Neural crest cell (in vitro differentiated cells): Measurements from ENCODE around the gene PTH2. TPM values are rescaled to one million over a fixed set of nuclear protein-coding genes. Genes with fewer than 3 reads are reported as not detected.
A peak's percentile ranks its signal among the peaks of the same experiment; 100 is the strongest.

Experiments used
- DNase-seq: peaks from one replicate; pipeline ENCODE4 v3.0.0; 2021; ENCODE audit warnings: low read depth, mixed read lengths, low spot score
- H3K27ac Mint-ChIP-seq: one replicate; pipeline ENCODE4 v1.8.0; 2021; ENCODE audit warnings: mild to moderate bottlenecking, mixed read lengths; ENCODE audit not compliant: unreplicated experiment
- H3K27me3 Mint-ChIP-seq: 2 replicates; pipeline ENCODE4 v1.8.0; 2021; ENCODE audit warnings: low read depth, mild to moderate bottlenecking, mixed read lengths
- H3K36me3 Mint-ChIP-seq: 2 replicates; pipeline ENCODE4 v1.8.0; 2021; ENCODE audit warnings: low read depth, mild to moderate bottlenecking, mixed read lengths
- H3K4me1 Mint-ChIP-seq: 2 replicates; pipeline ENCODE4 v1.8.0; 2021; ENCODE audit warnings: mixed read lengths
- H3K4me3 Mint-ChIP-seq: one replicate; pipeline ENCODE4 v1.8.0; 2021; ENCODE audit warnings: mild to moderate bottlenecking, mixed read lengths
- H3K9me3 Mint-ChIP-seq: 2 replicates; pipeline ENCODE4 v1.8.0; 2021; ENCODE audit warnings: mixed read lengths
- total RNA-seq: library from RNA; stranded (reverse); gene quantifications from 2 replicates; pipeline ENCODE4 v1.2.1, GENCODE V29; 2021
- TF ChIP-seq, protein P1 (sequence below): fragments of 200-600 bp; sonication (generic); conservative IDR thresholded peaks from 2 replicates; pipeline ENCODE4 v1.5.0; 2021; ENCODE audit warnings: antibody characterized with exemption, mild to moderate bottlenecking

Gene PTH2
- total RNA-seq, 1 donor from 2014 or later: not detected

- Mint-ChIP-seq H3K4me3 (no peak overlapping the region), H3K27me3 (peaks cover 97% of the 10 kb centered on the region), H3K27ac (no peak overlapping the region), H3K9me3 (no peaks in the 10 kb centered on the region), H3K4me1 (peaks cover 24% of the 10 kb centered on the region), H3K36me3 (no peaks in the 10 kb centered on the region)
- no peak for DNase-seq
- TF ChIP-seq, protein P1, sequence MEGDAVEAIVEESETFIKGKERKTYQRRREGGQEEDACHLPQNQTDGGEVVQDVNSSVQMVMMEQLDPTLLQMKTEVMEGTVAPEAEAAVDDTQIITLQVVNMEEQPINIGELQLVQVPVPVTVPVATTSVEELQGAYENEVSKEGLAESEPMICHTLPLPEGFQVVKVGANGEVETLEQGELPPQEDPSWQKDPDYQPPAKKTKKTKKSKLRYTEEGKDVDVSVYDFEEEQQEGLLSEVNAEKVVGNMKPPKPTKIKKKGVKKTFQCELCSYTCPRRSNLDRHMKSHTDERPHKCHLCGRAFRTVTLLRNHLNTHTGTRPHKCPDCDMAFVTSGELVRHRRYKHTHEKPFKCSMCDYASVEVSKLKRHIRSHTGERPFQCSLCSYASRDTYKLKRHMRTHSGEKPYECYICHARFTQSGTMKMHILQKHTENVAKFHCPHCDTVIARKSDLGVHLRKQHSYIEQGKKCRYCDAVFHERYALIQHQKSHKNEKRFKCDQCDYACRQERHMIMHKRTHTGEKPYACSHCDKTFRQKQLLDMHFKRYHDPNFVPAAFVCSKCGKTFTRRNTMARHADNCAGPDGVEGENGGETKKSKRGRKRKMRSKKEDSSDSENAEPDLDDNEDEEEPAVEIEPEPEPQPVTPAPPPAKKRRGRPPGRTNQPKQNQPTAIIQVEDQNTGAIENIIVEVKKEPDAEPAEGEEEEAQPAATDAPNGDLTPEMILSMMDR: no peak
Observed at GRCh38 chr19:49421878-49422202, 1.4 kb downstream of the PTH2 start.

GRCh38 chr19:49421039-49421877, 2.0 kb downstream of the PTH2 start:
- peak; percentile 76 for DNase-seq
- TF ChIP-seq, protein P1: no peak
- H3K27me3 Mint-ChIP-seq: peaks cover 97% of the 10 kb centered on the region
- no peak overlapping the region for H3K4me3 Mint-ChIP-seq
- peaks cover 21% of the 10 kb centered on the region for H3K4me1 Mint-ChIP-seq
- no peaks in the 10 kb centered on the region for H3K9me3 Mint-ChIP-seq
- no peak overlapping the region for H3K27ac Mint-ChIP-seq
- H3K36me3 Mint-ChIP-seq: no peaks in the 10 kb centered on the region

- TF ChIP-seq, protein P1: no peak
Observed at GRCh38 chr19:49420227-49420626, 3.0 kb downstream of the PTH2 start.

DNA sequence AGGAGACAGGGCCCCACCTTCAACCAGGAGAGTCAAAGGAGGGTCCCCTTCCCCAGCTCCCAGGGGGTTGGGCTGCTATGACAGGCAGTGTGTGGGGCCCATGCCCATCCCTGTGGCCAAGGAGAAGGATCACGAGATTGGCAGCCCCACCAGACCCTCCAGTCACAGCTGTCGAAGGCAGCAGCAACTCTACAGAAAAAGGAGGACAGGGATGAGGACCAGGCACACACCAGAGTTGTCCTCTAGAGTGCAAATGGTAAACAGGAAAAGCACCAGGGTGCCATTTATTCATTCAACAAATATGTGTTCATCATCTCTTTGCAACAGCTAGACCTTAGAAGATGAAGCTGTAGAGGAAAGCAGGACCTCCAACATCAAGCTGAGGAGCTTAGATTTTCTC, 4.1 kb downstream of the PTH2 start:
- TF ChIP-seq, protein P1: no peak
- Mint-ChIP-seq H3K27ac (no peak overlapping the region), H3K9me3 (no peaks in the 10 kb centered on the region), H3K27me3 (peaks cover 83% of the 10 kb centered on the region), H3K4me3 (no peak overlapping the region), H3K4me1 (peaks cover 20% of the 10 kb centered on the region), H3K36me3 (no peaks in the 10 kb centered on the region)
- DNase-seq: no peak

More at GRCh38 chr19:49420227-49420626, 3.0 kb downstream of the PTH2 start:
- no peak overlapping the region for H3K27ac Mint-ChIP-seq
- no peak overlapping the region for H3K4me3 Mint-ChIP-seq
- no peaks in the 10 kb centered on the region for H3K9me3 Mint-ChIP-seq
- no peak for DNase-seq
- peaks cover 20% of the 10 kb centered on the region for H3K4me1 Mint-ChIP-seq
- H3K27me3 Mint-ChIP-seq: peaks cover 92% of the 10 kb centered on the region
- no peaks in the 10 kb centered on the region for H3K36me3 Mint-ChIP-seq

DNA sequence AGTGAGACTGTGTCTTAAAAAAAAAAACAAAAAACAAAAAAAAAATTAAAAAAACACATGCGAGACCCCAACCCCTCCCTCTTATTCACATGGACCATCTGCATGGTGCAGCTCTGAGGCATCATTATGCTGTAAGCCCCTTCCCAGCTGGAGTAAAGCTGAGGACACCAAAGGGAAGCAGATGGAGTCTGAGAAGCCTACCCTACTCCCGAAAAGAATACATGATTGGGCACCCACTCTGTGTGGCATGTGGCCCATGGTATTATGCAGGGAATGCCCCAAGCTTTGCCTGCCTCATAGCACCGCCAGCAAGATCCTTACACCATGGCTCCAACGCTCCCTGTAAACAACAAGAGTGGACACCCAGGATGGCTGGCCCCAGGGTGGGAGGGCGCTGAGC, 4.7 kb downstream of the PTH2 start:
- Mint-ChIP-seq H3K4me1 (peaks cover 21% of the 10 kb centered on the region), H3K36me3 (no peaks in the 10 kb centered on the region), H3K27ac (no peak overlapping the region), H3K27me3 (peaks cover 80% of the 10 kb centered on the region), H3K9me3 (no peaks in the 10 kb centered on the region), H3K4me3 (no peak overlapping the region)
- TF ChIP-seq, protein P1: no peak
- no peak for DNase-seq
